ENCODE results near the gene ANKRD11.
"Not testable (repeated sequence)": the region's sequence is repeated elsewhere in the genome, so short reads cannot be mapped to it uniquely, and the experiment has no call there.

The ANKRD11 gene

GRCh38 chr16:89363621-89364393 is 126.6 kb downstream of the ANKRD11 start:
- peak; percentile 39 for DNase-seq (ENCODE audit: low spot score)

- not testable (repeated sequence) for DNase-seq (ENCODE audit: low spot score)
These were observed 127.7 kb downstream of the ANKRD11 start for GRCh38 chr16:89362540-89363223.

- DNase-seq (ENCODE audit: low spot score): no peak
These were observed 128.4 kb downstream of the ANKRD11 start for GRCh38 chr16:89361751-89362539.

- DNase-seq (ENCODE audit: low spot score): no peak
These were observed 129.5 kb downstream of the ANKRD11 start for GRCh38 chr16:89360760-89361435.

GRCh38 chr16:89359264-89360147 is 130.9 kb downstream of the ANKRD11 start:
- no peak for DNase-seq (ENCODE audit: low spot score)

GRCh38 chr16:89358030-89359005 is 132.0 kb downstream of the ANKRD11 start:
- DNase-seq (ENCODE audit: low spot score): no peak

GRCh38 chr16:89357055-89357816 is 133.1 kb downstream of the ANKRD11 start:
- DNase-seq (ENCODE audit: low spot score): peak; percentile 17

GRCh38 chr16:89355686-89356085 is 134.7 kb downstream of the ANKRD11 start:
- no peak for DNase-seq (ENCODE audit: low spot score)

GRCh38 chr16:89355007-89355406 is 135.4 kb downstream of the ANKRD11 start:
- no peak for DNase-seq (ENCODE audit: low spot score)

GRCh38 chr16:89354325-89354724 is 136.0 kb downstream of the ANKRD11 start:
- DNase-seq (ENCODE audit: low spot score): no peak

- DNase-seq (ENCODE audit: low spot score): no peak
These were observed 138.2 kb downstream of the ANKRD11 start for GRCh38 chr16:89352091-89352681.

- DNase-seq (ENCODE audit: low spot score): no peak
These were observed 138.7 kb downstream of the ANKRD11 start for GRCh38 chr16:89351645-89352044.

GRCh38 chr16:89350701-89351380 is 139.5 kb downstream of the ANKRD11 start:
- DNase-seq (ENCODE audit: low spot score): peak; percentile 16

GRCh38 chr16:89349947-89350633 is 140.3 kb downstream of the ANKRD11 start:
- peak; percentile 54 for DNase-seq (ENCODE audit: low spot score)

- DNase-seq (ENCODE audit: low spot score): no peak
These were observed 142.6 kb downstream of the ANKRD11 start for GRCh38 chr16:89347807-89348206.

- no peak for DNase-seq (ENCODE audit: low spot score)
These were observed 143.5 kb downstream of the ANKRD11 start for GRCh38 chr16:89346869-89347268.

- DNase-seq (ENCODE audit: low spot score): no peak
These were observed 144.7 kb downstream of the ANKRD11 start for GRCh38 chr16:89345642-89346150.
